Transverse colon (tissue), 4 donors: ENCODE results near the gene RBP3.

Experiments
- CTCF ChIP-seq, 5 experiments: fragments of 200-600 bp in 3 of 5; fragments of 450-650 bp in 2 of 5; sonication (generic) in 3 of 5; IDR thresholded peaks; 1 replicate in 2 of 5; 2 replicates in 3 of 5; pipeline ENCODE4 v1.5.1; 2016 to 2017; ENCODE audit warnings: antibody characterized with exemption in 5 of 5, inconsistent platforms in 3 of 5, mild to moderate bottlenecking in 2 of 5, moderate library complexity in 1 of 5
- EP300 ChIP-seq: sonication (generic); formaldehyde crosslinking; IDR thresholded peaks from one replicate; pipeline ENCODE4 v1.6.1; 2017; ENCODE audit warnings: antibody characterized with exemption, low read depth
- POLR2A ChIP-seq: fragments of 450-650 bp; IDR thresholded peaks from one replicate; pipeline ENCODE4 v1.6.1; 2016; ENCODE audit warnings: antibody characterized with exemption, mild to moderate bottlenecking, moderate library complexity
- POLR2AphosphoS5 ChIP-seq, 3 donors: sonication (generic); formaldehyde crosslinking; IDR thresholded peaks; one replicate each; pipeline ENCODE4 v1.6.1; 2016; ENCODE audit warnings: antibody characterized with exemption in 3 of 3

- TF ChIP-seq CTCF (IDR thresholded peaks at IDR 0.05) = no peak
- no peak for TF ChIP-seq POLR2A
- TF ChIP-seq POLR2AphosphoS5 (IDR thresholded peaks at IDR 0.05) = no peak
- no peak for TF ChIP-seq EP300
These were observed 22.6 kb upstream of the RBP3 start for GRCh38 chr10:47325303-47326291.
